HG03175 (cell line): ENCODE results near the gene SIX2.

Source experiments
- ATAC-seq: cut with Tn5 transposase; IDR thresholded peaks from one replicate; pipeline ENCODE4 v1.9.1; 2021; ENCODE audit warnings: mild to moderate bottlenecking, moderate library complexity; ENCODE audit not compliant: unreplicated experiment

Gene SIX2

DNA sequence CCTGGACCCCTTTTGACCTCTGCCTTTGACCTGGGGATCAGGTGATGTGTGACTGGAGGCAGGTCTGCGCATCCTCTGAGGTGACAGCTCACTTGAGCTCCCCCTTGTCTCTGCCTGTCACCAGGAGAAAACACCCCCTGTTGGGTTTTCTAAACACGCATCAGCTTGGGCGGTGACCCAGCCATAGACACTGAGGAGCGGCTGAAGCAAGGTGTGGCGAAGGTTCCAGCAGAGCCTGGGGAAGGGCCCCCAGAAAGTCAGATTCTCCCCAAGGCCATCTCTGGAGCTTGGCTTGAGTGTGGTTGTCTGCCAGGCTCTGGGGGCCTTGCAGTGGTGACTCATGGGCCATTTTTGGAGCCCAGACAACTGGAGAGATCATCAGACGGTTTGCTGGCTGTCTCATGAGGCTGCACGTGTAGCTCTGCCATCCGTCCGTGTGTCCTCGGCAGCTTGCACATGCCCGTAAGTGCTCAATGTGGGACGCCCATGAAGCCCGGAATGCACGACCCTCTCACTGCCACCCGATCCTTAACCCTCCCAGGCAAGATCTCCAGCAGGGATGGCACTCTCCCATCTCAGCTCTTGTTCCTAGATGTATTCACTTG, 38.3 kb downstream of the SIX2 start:
- no peak for ATAC-seq

- ATAC-seq = no peak
Observed at GRCh38 chr2:44969936-44970335, 39.3 kb downstream of the SIX2 start.

GRCh38 chr2:44967727-44968432, 41.4 kb downstream of the SIX2 start:
- no peak for ATAC-seq

GRCh38 chr2:44967056-44967455, 42.2 kb downstream of the SIX2 start:
- ATAC-seq = no peak

- no peak for ATAC-seq
Observed at GRCh38 chr2:44965684-44966083, 43.6 kb downstream of the SIX2 start.

DNA sequence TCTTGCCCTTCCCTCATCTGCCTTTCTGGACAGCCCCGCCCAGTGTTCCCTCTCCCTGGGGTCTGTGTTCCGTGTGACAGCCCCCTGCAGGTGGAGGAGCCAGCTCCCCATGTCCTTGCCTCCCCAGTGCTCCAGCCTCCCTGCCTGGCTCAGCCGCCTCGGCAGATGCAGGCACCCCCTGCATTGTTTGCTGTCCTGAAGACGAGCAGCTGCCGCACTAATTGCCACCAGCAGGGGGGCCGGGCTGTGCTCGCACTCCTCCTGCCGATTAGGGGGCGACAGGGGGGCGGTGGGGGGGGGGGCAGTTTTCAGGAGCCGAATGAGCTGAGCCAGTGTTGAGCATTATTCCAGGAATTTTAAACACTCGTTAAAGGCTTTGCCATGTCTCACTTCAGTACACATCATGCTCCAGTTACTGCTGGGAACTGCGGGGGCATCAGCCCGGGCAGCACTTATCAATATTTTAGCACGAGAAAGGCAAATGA, 44.5 kb downstream of the SIX2 start:
- no peak for ATAC-seq

DNA sequence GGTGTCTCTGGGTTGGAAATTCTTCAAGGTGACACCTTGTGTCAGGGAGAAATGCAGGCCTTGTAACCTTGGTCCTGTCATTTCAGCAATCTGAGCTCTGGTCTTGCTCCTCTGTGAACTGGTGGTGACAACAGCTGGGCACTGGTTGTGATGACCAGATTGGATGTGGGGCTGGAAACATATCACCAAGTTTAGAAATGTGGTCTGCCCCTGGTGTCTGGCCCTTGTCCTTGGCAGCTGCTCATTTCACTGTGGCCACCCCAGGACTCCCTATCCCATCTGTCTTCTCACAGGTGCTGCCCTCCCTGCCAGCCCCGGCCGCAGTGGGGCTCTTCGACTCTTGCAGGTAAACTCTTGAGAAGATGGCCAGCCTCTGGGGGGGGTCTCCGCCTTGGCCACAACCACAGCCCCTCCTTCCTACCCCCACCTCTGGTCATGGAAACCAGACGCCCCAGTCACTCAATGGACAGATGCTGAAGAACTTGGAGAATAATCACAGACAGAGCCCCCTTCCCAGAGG, 47.0 kb downstream of the SIX2 start:
- ATAC-seq = no peak

DNA sequence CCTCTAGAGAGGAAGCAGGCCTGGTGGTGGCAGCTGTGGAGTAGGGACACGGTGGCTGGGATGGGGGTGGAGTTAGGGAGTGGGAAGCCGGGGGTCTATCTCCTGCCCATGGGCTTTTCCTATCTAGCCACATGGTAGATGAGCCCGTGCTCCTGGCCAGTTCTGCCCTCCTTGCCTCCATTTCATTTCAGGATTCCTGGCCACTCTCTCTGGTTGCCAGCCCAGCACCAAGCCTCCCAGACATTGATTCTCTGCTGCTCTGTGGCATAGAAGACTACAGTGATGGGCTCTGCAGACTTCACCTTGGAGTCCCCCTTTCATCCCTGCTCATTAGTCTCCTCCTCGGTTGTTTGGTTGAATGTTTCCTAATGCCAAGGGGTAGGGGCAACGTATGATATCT, 48.4 kb downstream of the SIX2 start:
- ATAC-seq = no peak

- ATAC-seq = no peak
Observed at GRCh38 chr2:44959855-44960254, 49.4 kb downstream of the SIX2 start.

GRCh38 chr2:44957656-44958327, 51.5 kb downstream of the SIX2 start:
- no peak for ATAC-seq

DNA sequence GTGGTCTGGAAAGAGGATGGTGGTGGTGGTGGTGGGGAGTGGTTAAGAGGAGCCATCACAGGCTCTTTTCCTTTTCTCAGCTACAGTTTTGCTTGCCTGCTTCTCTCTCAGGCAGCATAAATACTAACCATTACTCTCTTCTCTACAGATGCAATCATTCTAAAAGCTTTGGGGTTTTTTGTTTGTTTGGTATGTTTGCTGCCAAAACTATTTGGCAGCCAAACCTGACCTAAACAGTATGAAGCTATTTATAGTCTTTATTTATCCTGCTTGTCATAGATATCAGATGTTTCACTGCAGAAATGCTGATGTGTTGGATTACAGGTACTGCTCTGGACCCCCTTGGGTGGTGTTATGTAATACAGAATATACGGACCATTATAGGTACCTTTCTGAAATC, 52.4 kb downstream of the SIX2 start:
- no peak for ATAC-seq

DNA sequence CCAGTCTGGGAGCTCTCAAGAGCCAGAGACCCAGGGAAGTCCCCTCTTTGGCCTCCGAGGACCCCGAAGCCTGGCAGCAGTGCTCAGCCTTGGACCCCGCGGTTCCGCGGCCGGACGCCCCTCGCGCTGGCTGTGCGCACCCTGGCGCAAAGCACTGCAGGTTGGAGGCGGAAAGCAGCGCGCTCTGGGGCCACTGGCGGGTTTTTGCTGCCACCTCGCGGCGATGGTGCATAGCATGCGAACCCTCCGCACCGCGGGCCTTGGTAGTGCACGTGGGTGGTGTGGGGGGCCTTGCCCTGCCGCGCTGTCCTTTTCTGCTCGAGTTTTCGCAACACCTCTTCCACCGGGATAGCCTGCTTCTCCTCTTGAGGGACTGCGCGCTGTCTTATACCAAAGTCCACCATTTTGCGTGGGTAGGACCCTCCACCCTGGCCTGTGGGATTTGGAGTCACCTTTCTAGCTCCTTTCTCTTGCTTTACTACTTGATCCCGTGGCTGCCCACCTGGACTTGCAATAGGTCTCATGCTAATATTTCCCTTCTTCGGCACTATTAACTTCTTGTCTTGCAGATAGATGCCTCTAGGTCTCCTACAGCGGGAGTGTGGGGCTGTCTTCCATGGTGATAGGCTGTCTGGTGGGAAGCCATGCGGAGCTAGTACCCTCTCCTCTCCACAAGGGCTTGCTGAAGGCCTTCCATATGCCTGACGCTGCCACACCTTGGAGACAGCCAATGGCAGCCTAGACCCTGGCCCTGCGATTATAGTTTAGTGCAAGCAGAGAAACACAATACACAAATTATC, 53.5 kb downstream of the SIX2 start:
- ATAC-seq = peak; percentile 69
